Vagina (tissue), 2 donors: ENCODE measurements around the gene R3HDM2. TPM values are rescaled to one million over a fixed set of nuclear protein-coding genes. Genes with fewer than 3 reads are reported as not detected.

Experiments
- DNase-seq, 2 donors: peaks; one replicate each; pipeline ENCODE4 v3.0.0-alpha.2; 2017; ENCODE audit errors: extremely low spot score in 2 of 2
- H3K27ac ChIP-seq: fragments of 200-600 bp; sonication (generic); one replicate; pipeline ENCODE4 v1.5.1; 2019
- H3K27me3 ChIP-seq: fragments of 200-600 bp; sonication (generic); one replicate; pipeline ENCODE4 v1.5.1; 2019
- H3K36me3 ChIP-seq, 2 donors: fragments of 200-600 bp; sonication (generic); one replicate each; pipeline ENCODE4 v1.5.1; 2017 to 2019
- H3K4me1 ChIP-seq: fragments of 200-600 bp; sonication (generic); one replicate; pipeline ENCODE4 v1.5.1; 2019
- H3K4me3 ChIP-seq, 2 donors: fragments of 200-600 bp; sonication (generic); 1 replicate in 1 of 2; 2 replicates in 1 of 2; pipeline ENCODE4 v1.5.1; 2016 to 2019
- H3K9me3 ChIP-seq: fragments of 200-600 bp; sonication (generic); one replicate; pipeline ENCODE4 v1.5.1; 2019
- POLR2A ChIP-seq, 2 donors: fragments of 450-650 bp; IDR thresholded peaks; one replicate each; pipeline ENCODE4 v1.6.1; 2017; ENCODE audit warnings: antibody characterized with exemption in 2 of 2, mild to moderate bottlenecking in 2 of 2, moderate library complexity in 2 of 2
- POLR2AphosphoS5 ChIP-seq, 2 donors: sonication (generic); formaldehyde crosslinking; IDR thresholded peaks; one replicate each; pipeline ENCODE4 v1.9.0; 2017; ENCODE audit warnings: antibody characterized with exemption in 2 of 2, mild to moderate bottlenecking in 2 of 2, low read depth in 1 of 2; ENCODE audit not compliant: insufficient read depth in 1 of 2
- intact Hi-C: fragments of 100-400 bp; cut with DNase I; formaldehyde crosslinking; loops from one replicate; pipeline ENCODE4 v1.15.1; 2023
- total RNA-seq: library from RNA; depleted of rRNA; stranded (reverse); fragments of >200 nt; gene quantifications from one replicate; pipeline ENCODE4 v1.2.3, GENCODE V29; 2016
- TF ChIP-seq, protein P1 (sequence below), 3 experiments: fragments of 450-650 bp in 2 of 3; fragments of 200-600 bp in 1 of 3; sonication (generic) in 1 of 3; IDR thresholded peaks; one replicate each; pipeline ENCODE4 v1.5.1; 2017 to 2019; ENCODE audit warnings: antibody characterized with exemption in 3 of 3, mild to moderate bottlenecking in 2 of 3, moderate library complexity in 2 of 3

The R3HDM2 gene
- total RNA-seq, 1 donor from 2014 or later: 44.2 TPM

DNA sequence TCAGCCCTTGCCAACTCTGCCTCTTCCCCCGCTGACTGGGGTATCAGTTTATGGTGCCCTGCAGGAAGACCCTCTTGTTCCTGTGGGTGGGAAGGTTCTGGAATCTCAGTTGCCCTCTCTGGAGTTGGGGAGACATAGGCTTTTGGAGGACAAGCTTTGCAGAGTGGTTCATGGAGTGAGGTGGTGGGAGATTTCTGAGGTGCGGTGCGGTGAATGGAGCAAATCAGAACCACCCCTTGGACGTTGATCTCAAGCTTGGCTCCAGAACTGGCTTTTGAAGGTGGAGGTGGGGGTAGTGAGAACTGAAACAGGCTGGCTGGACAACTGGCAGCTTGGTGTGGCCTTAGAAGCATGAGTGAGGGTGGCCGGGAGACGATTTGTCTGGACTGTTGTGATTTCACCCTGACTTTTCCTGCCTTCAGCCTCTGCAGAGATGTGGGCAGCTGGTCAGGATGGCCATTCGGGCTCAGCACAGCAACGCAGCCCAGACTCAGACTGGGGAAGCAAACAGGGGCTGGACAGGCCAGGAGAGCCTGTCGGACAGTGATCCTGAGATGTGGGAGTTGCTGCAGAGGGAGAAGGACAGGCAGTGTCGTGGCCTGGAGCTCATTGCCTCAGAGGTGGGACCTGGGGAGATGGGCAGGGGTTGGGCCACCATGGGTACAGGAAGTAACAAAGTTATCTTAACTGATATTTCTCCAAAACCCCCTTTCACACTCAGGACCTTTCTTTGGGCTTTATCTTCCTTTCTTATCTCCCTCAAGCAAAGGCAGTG is 200.3 kb downstream of the R3HDM2 start:
- Histone ChIP-seq H3K36me3 (peaks cover 0 to 32% of the 10 kb centered on the region in 2 donors), H3K27ac (peak overlapping the region; percentile 67), H3K4me3 (peak overlapping the region; percentile 57 to 66), H3K4me1 (peaks cover 36% of the 10 kb centered on the region), H3K27me3 (no peaks in the 10 kb centered on the region), H3K9me3 (no peaks in the 10 kb centered on the region)
- no peak for DNase-seq
- TF ChIP-seq, protein P1, sequence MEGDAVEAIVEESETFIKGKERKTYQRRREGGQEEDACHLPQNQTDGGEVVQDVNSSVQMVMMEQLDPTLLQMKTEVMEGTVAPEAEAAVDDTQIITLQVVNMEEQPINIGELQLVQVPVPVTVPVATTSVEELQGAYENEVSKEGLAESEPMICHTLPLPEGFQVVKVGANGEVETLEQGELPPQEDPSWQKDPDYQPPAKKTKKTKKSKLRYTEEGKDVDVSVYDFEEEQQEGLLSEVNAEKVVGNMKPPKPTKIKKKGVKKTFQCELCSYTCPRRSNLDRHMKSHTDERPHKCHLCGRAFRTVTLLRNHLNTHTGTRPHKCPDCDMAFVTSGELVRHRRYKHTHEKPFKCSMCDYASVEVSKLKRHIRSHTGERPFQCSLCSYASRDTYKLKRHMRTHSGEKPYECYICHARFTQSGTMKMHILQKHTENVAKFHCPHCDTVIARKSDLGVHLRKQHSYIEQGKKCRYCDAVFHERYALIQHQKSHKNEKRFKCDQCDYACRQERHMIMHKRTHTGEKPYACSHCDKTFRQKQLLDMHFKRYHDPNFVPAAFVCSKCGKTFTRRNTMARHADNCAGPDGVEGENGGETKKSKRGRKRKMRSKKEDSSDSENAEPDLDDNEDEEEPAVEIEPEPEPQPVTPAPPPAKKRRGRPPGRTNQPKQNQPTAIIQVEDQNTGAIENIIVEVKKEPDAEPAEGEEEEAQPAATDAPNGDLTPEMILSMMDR (IDR thresholded peaks at IDR 0.05): no peak
- no peak for TF ChIP-seq POLR2AphosphoS5 (IDR thresholded peaks at IDR 0.05; ENCODE audit: insufficient read depth in 1 of 2, low read depth in 1 of 2)
- no peak for TF ChIP-seq POLR2A (IDR thresholded peaks at IDR 0.05)
- intact Hi-C loops: no loop called here

- Histone ChIP-seq H3K27me3 (no peaks in the 10 kb centered on the region), H3K9me3 (no peaks in the 10 kb centered on the region), H3K27ac (peak within 1 kb of the TSS; percentile 67), H3K4me3 (peak within 1 kb of the TSS; percentile 57 to 66), H3K4me1 (peaks cover 36% of the 10 kb centered on the region), H3K36me3 (peaks cover 0 to 32% of the 10 kb centered on the region in 2 donors)
- intact Hi-C loops: no loop called here
- no peak for DNase-seq
- TF ChIP-seq POLR2AphosphoS5 (IDR thresholded peaks at IDR 0.05; ENCODE audit: insufficient read depth in 1 of 2, low read depth in 1 of 2) (peak; percentile 75 to 96), POLR2A (IDR thresholded peaks at IDR 0.05) (no peak)
- TF ChIP-seq, protein P1 (IDR thresholded peaks at IDR 0.05): peak in 1 of 3 experiments; percentile 37
These were observed 201.0 kb downstream of the R3HDM2 start, which contains the start of gene SHMT2 for GRCh38 chr12:57229634-57230380. Gene SHMT2, plus strand, starts transcription at chr12:57229711. Its CDS starts 68 bp downstream, at chr12:57229779.

GRCh38 chr12:57229046-57229633 is 201.7 kb downstream of the R3HDM2 start:
- Histone ChIP-seq H3K4me1 (peaks cover 34% of the 10 kb centered on the region), H3K27ac (peak overlapping the region; percentile 67), H3K4me3 (peak overlapping the region; percentile 57 to 66), H3K36me3 (peaks cover 0 to 30% of the 10 kb centered on the region in 2 donors), H3K9me3 (no peaks in the 10 kb centered on the region), H3K27me3 (no peaks in the 10 kb centered on the region)
- DNase-seq: no peak
- intact Hi-C loops: no loop called here
- TF ChIP-seq POLR2AphosphoS5 (IDR thresholded peaks at IDR 0.05; ENCODE audit: insufficient read depth in 1 of 2, low read depth in 1 of 2): no peak
- TF ChIP-seq, protein P1 (IDR thresholded peaks at IDR 0.05): no peak
- no peak for TF ChIP-seq POLR2A (IDR thresholded peaks at IDR 0.05)

GRCh38 chr12:57227315-57228115 is 203.3 kb downstream of the R3HDM2 start:
- TF ChIP-seq POLR2A (IDR thresholded peaks at IDR 0.05) (no peak), POLR2AphosphoS5 (IDR thresholded peaks at IDR 0.05; ENCODE audit: insufficient read depth in 1 of 2, low read depth in 1 of 2) (no peak)
- TF ChIP-seq, protein P1 (IDR thresholded peaks at IDR 0.05): no peak
- no peak overlapping the region for H3K27ac ChIP-seq
- H3K4me3 ChIP-seq: no peak overlapping the region
- no peak for DNase-seq
- H3K4me1 ChIP-seq: peaks cover 34% of the 10 kb centered on the region
- intact Hi-C loops: no loop called here
- H3K9me3 ChIP-seq: no peaks in the 10 kb centered on the region
- no peaks in the 10 kb centered on the region for H3K27me3 ChIP-seq
- H3K36me3 ChIP-seq: peaks cover 0 to 14% of the 10 kb centered on the region in 2 donors
